SW480 (cell line): Measurements from ENCODE around the gene XAB2.

Source experiments
- DNase-seq: peaks from one replicate; pipeline ENCODE4 v3.0.0-alpha.2; 2016; ENCODE audit warnings: low spot score

Gene XAB2

GRCh38 chr19:7632340-7633203, 3.2 kb upstream of the XAB2 start:
- DNase-seq: no peak

DNA sequence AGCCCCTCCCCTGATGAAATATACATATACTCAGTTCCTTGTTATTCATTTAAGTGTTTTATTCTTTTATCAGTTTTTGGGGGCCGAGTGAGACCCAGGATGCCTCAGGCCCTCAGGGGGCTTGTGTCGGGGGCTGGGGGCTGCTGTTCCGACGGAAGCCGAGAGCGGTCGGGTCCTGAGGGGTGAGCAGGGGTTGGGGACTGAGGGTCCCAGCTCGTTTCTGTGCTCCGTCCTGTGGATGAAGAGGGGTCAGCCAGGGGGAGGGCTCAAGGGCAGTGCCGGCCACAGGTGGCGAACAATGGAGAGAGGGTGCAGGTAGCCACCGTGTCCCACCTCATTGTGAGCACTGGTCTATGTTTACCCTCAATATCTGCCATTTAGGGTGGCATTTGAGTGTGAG, 2.2 kb upstream of the XAB2 start:
- DNase-seq: no peak

GRCh38 chr19:7628589-7629311, 595 bp downstream of the XAB2 start:
- no peak for DNase-seq

GRCh38 chr19:7627166-7627565, 2.2 kb downstream of the XAB2 start:
- no peak for DNase-seq

GRCh38 chr19:7625763-7626372, 3.5 kb downstream of the XAB2 start:
- DNase-seq: no peak

GRCh38 chr19:7624810-7625209, 4.5 kb downstream of the XAB2 start:
- DNase-seq: no peak

DNA sequence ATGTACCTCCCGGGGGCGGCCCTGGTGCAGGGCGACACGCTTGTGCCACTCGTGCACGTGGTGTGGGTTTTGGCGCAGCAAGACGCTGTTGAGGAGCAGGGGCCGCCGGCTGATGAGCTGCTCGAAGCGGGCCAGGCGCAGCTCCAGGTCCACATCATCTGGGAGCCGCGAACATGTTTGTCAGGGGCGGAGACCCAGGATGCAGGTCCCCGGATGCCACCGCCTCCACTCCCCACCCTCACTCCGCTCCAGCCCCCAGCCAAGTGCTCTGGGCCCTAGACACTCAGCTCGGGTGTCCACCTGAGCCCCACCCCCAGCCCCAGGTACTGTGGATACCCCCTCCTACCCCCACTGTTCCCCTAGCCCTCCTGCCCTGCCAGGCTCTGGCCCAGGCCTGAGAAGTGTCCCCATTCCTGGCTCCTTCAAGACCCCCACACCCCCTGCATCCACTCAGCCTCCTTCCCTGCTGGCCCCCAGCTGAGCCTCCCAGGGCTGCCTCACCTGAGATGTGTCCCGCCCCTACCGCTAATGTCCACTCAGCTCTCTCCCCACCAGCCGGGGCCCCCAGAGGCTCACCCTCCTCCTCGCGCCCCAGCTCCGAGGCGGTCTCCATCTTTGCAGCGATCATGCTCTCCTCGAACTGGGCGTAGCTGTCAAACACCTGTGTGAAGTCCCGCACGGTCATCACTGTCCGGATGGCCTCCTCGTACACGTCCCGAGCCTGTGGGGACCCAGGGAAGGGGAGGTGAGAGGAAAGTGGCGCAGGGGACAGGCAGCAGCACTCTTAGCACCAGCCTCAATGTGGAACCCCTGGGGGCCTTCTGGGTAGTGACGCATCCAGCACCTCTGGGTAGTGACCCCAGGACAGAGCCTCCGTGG, 5.4 kb downstream of the XAB2 start:
- DNase-seq: no peak

DNA sequence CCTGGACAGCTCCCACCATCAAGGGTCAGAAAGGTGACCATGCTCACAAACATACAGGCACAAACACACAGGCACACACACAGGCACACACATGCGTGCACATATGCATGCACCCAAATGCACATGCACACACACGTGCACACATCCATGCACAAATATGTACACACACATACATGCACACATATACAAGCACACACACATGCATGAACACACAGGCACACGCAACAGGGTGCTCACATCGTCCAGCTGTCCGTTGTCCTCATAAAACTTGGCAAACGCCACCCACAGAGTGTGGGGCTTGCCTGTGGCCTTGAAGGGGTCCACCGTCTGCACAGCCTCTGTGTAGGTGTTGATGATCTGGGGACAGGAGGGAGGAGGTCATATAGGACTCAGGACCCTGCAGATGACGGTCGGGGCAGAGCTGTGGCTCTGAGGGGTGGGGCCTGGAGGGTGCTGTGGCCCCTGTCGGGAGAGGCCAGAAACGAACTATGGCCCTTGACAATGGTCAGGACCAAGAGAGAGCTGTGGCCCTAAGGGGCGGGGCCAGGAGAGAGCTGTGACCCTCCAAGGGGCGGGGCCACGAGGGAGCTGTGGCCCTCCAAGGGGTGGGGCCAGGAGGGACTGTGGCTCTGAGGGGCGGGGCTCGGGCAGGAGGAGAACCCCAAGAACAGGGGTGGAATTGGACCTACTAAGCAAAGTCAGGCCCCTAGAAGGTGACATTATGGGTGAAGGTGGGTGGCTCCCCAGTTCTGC, 6.2 kb downstream of the XAB2 start:
- no peak for DNase-seq

- no peak for DNase-seq
These were observed 8.6 kb downstream of the XAB2 start for GRCh38 chr19:7620442-7621412.

DNA sequence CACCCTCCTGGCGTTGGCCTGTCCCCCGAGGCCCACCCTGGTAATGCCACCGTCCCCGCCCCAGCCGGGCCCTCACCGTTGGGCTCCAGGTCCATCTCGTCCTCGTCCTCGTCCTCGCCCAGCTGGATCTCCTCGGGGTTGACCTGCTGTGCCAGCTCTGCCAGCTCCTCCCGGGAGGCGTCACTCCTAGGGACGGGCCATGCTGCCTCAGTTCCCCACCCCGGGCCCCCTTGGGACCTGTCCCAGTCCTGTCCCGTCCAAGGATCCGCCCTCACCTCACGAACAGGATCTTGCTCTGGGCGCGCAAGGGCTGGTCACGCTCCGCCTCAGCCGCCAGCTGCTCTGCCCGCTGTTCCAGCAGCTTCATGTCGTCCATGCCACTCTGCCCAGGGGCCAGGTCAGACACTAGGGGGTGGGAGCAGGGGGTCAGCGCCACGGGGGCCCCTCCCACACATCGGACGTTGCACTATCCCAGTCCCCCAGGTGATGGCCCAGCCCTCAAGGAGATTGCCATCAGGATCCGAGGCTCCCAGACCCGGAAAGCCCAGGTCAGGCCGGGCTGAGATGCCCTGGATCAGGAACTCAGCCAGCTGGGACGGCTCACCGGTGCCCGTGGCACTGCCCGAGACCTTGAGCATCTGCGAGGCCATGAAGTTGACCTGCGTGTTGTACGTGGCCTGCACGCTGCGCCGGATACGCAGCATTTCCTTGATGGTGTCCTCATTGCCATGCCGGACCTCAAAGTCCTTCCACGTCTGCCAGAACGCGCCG, 9.5 kb downstream of the XAB2 start:
- DNase-seq: no peak

GRCh38 chr19:7618771-7619510, 10.4 kb downstream of the XAB2 start:
- DNase-seq: no peak

DNA sequence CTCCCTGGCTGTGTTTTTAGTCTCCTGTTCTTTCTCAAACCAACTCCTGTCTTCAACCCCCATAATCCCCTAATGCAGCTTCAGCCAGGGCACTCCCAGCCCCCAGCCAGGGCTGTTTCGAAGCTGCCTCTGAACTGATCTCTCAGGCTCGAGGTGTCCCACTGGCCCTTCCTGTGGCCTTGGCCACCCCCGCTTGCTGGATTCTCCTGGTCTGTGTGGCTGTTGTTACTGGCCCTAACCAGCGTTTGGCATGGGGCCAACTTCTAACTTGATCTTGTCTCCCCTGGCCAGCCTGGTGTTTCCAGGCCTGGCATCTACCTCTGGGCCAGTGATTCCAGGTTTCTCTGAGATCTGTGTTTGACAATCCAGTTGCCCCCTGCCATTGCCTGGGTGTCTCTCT, 11.0 kb downstream of the XAB2 start:
- no peak for DNase-seq

GRCh38 chr19:7617735-7618134, 11.6 kb downstream of the XAB2 start:
- no peak for DNase-seq

- DNase-seq: no peak
These were observed 12.2 kb downstream of the XAB2 start for GRCh38 chr19:7617172-7617571.

DNA sequence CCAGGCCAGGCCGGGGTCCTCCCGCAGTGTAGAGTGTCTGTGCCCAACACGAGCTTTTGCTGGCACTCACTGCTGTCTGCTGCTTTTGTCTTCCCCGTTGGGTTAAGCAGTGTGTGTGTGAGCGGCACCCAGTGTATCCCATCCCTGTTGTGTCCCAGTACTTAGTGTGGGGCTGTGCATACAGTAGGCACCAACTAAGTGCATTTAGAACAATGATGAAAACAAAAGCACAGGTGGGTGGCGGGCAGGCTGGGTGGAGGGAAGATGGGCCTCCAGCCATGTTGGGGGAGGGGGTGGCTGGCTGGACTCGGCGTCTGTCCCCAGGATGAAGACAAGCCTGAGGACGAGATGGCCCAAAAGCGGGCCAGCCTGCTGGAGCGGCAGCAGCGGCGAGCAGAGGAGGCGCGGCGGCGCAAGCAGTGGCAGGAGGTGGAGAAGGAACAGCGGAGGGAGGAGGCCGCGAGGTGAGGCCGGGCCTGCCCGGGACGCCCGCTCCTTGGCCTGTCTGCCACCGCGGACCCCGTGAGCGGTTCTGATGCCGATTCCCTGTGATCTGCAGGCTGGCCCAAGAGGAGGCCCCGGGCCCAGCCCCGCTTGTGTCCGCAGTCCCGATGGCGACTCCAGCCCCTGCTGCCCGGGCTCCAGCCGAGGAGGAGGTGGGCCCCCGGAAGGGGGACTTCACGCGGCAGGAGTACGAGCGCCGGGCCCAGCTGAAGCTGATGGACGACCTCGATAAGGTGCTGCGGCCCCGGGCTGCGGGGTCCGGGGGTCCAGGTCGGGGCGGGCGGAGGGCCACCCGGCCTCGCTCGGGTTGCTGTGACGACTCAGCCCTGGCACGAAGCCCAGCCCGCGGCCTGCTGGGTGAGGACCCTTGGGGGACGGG, 14.2 kb downstream of the XAB2 start:
- no peak for DNase-seq

- DNase-seq: no peak
These were observed 16.8 kb downstream of the XAB2 start for GRCh38 chr19:7612282-7613274.
